BJ (cell line): Measurements from ENCODE around the gene GPR143. TPM values are rescaled to one million over a fixed set of nuclear protein-coding genes. Genes with fewer than 3 reads are reported as not detected.

Experiments
- CTCF ChIA-PET: fragments of 350-600 bp; formaldehyde crosslinking; extraction: SDS; loops from one replicate; lab custom pipeline; 2021; ENCODE audit warnings: antibody characterized with exemption, inconsistent platforms; lab: Yijun Ruan, JAX
- POLR2A ChIA-PET: fragments of 300-600 bp; sonication (Branson Sonifier 250); formaldehyde crosslinking; extraction: SDS; loops from one replicate; lab custom pipeline; 2021; ENCODE audit warnings: antibody characterized with exemption; lab: Charles Lee
- DNase-seq: peaks from one replicate; pipeline ENCODE4 v3.0.0-alpha.2; 2011; ENCODE audit warnings: low read depth
- H3K27me3 ChIP-seq: 2 replicates; pipeline ENCODE4 v1.6.0; 2011; ENCODE audit warnings: low read length; ENCODE audit not compliant: control insufficient read depth, insufficient read depth
- H3K36me3 ChIP-seq: 2 replicates; pipeline ENCODE4 v1.5.1; 2011; ENCODE audit warnings: low read length; ENCODE audit not compliant: control insufficient read depth, insufficient read depth
- H3K4me3 ChIP-seq: 2 replicates; pipeline ENCODE4 v1.5.1; 2011; ENCODE audit warnings: low read depth, mild to moderate bottlenecking, control low read depth, low read length
- polyA plus RNA-seq: library from polyadenylated mRNA; depleted of rRNA; stranded (reverse); fragments of >200 nt; gene quantifications from 2 replicates; pipeline ENCODE4 v1.2.3, GENCODE V29; 2011; rRNA removed
- TF ChIP-seq, protein P1 (sequence below): IDR thresholded peaks from 2 replicates; pipeline ENCODE4 v1.5.1; 2011; ENCODE audit warnings: low read depth, mild to moderate bottlenecking, control low read depth, inconsistent platforms, low read length, moderate library complexity; ENCODE audit not compliant: insufficient read depth

GPR143 gene
- polyA plus RNA-seq, 1 experiment, result not detected

DNA sequence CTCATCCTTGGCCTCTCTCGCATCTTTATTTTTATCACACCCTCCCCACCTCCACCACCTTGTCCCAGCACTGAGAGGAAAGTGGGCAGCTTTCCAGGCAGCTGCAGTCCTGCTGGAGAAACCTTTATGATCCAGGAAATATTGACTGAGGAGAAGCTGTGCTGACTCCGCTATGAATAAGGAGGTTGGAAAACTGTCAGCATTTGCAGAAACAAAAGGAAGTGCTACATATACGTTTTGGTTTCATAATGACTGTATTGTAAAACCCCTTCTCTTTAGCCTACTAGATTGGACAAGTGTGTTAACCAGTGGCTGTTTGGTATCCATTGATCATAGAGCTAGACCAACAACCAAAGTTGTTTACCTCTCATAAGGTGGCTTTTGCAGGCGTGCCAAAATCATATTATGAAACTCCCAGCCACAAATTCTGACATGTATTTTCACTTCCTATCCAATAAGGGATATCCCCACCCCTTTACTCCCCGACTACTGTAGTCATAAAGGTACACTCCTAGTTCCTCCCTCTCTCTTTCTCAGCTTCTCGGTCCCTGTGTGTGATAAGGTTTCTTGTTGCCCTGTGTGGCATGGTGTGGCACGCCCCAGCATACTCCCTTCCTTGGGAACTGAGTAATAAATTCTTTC is 88.4 kb downstream of the GPR143 start:
- CTCF ChIA-PET, result no interaction called here
- POLR2A ChIA-PET, result no interaction called here
- DNase-seq, result no peak

DNA sequence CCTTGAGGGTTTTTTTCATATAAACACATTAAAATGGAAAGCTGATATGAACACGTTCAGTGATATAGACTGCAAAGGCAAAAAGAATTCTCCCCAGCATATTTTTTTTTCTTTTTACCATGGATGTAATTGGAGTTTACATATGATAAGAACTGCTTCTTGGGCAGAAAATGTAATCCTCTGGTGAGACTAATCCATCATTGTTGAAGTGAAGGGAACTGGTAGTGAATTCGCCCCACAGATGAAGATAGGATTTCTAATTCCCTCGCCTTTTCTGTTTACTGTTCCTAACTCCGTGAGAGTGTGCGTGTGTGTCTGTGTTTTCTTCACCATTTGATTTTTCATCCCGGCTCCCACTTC is 88.9 kb downstream of the GPR143 start:
- TF ChIP-seq, protein P1, sequence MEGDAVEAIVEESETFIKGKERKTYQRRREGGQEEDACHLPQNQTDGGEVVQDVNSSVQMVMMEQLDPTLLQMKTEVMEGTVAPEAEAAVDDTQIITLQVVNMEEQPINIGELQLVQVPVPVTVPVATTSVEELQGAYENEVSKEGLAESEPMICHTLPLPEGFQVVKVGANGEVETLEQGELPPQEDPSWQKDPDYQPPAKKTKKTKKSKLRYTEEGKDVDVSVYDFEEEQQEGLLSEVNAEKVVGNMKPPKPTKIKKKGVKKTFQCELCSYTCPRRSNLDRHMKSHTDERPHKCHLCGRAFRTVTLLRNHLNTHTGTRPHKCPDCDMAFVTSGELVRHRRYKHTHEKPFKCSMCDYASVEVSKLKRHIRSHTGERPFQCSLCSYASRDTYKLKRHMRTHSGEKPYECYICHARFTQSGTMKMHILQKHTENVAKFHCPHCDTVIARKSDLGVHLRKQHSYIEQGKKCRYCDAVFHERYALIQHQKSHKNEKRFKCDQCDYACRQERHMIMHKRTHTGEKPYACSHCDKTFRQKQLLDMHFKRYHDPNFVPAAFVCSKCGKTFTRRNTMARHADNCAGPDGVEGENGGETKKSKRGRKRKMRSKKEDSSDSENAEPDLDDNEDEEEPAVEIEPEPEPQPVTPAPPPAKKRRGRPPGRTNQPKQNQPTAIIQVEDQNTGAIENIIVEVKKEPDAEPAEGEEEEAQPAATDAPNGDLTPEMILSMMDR, result no peak
- DNase-seq, result no peak
- H3K4me3 ChIP-seq, result no peak overlapping the region
- CTCF ChIA-PET, result no interaction called here
- POLR2A ChIA-PET, result no interaction called here
- H3K27me3 ChIP-seq, result no peaks in the 10 kb centered on the region
- H3K36me3 ChIP-seq, result no peaks in the 10 kb centered on the region

More for the DNA sequence above, 88.4 kb downstream of the GPR143 start:
- TF ChIP-seq, protein P1, result no peak
- Histone ChIP-seq H3K4me3 (no peak overlapping the region), H3K36me3 (no peaks in the 10 kb centered on the region), H3K27me3 (no peaks in the 10 kb centered on the region)

DNA sequence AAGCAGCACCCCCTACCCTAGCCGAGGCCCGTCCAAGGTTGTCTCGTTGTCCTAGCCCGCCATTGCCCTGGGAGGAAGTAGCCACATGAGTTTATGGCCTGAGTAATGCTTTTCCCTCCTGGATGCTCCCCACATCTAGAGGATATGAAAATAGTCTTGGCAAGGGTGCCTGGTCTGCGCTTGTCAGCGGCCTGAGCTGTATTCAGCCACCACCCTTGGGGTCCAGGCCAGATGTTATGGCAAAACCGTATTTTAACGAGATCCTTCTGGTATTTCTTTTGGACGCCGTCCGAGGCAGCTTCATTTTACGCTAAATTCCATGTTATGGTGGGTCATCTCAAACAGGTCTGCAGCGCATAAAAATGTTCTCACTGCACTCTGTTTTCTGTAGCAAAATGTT is 89.3 kb downstream of the GPR143 start:
- DNase-seq, result peak; percentile 60
- no peak overlapping the region for H3K4me3 ChIP-seq
- TF ChIP-seq, protein P1, result no peak
- H3K36me3 ChIP-seq, result no peaks in the 10 kb centered on the region
- H3K27me3 ChIP-seq, result no peaks in the 10 kb centered on the region
- ChIA-PET POLR2A (no interaction called here), CTCF (no interaction called here)

Other genes starting within 250 kb of the GPR143 start
- gene SHROOM2, start 20.6 kb upstream of the GPR143 start, polyA plus RNA-seq, result 0.71 and 1.1 TPM in 2 replicates
- not detected in 2 replicates for gene CLDN34, start 201.5 kb upstream of the GPR143 start, polyA plus RNA-seq